IPS DF 6.9 (cell line): ENCODE data around the gene B4GALNT1.

ENCODE experiments used
- DNase-seq: peaks from one replicate; pipeline ENCODE4 v3.0.0-alpha.2; 2013; ENCODE audit warnings: low read depth, low spot score
- H3K27ac ChIP-seq: one replicate; pipeline ENCODE4 v1.5.1; 2013; ENCODE audit warnings: low read length, control low read depth
- H3K27me3 ChIP-seq: 2 replicates; pipeline ENCODE4 v1.6.1; 2013; ENCODE audit warnings: mild to moderate bottlenecking, low read length; ENCODE audit not compliant: control insufficient read depth, insufficient read depth
- H3K36me3 ChIP-seq: 2 replicates; pipeline ENCODE4 v1.6.1; 2013; ENCODE audit warnings: low read length; ENCODE audit not compliant: control insufficient read depth, insufficient read depth
- H3K4me1 ChIP-seq: 2 replicates; pipeline ENCODE4 v1.6.1; 2013; ENCODE audit warnings: low read length; ENCODE audit not compliant: control insufficient read depth, insufficient read depth
- H3K4me3 ChIP-seq: 2 replicates; pipeline ENCODE4 v1.5.1; 2013; ENCODE audit warnings: mild to moderate bottlenecking, low read length
- H3K9me3 ChIP-seq: 2 replicates; pipeline ENCODE4 v1.6.1; 2013; ENCODE audit warnings: low read length, inconsistent platforms; ENCODE audit not compliant: control insufficient read depth, insufficient read depth
- WGBS: extraction: QIAGEN DNeasy Blood & Tissue Kit; methylation state at CpG from one replicate; pipeline ENCODE4 v1.1.7; 2013; ENCODE audit warnings: mixed read lengths, missing lambda C conversion rate; ENCODE audit not compliant: insufficient read length, insufficient coverage; 5-methylcytosine and 5-hydroxymethylcytosine counted together

B4GALNT1 gene

GRCh38 chr12:57606821-57607220, 26.2 kb downstream of the B4GALNT1 start:
- no peak for DNase-seq
- no CpG with 5 or more reads among the region's 11 CpGs for WGBS
- no peaks in the 10 kb centered on the region; the same call in 1 of the 2 replicates for H3K27me3 ChIP-seq

GRCh38 chr12:57606399-57606798, 26.6 kb downstream of the B4GALNT1 start:
- peaks cover 3% of the 10 kb centered on the region; the same call in 1 of the 2 replicates for H3K36me3 ChIP-seq
- no peak overlapping the region for H3K27ac ChIP-seq
- H3K4me1 ChIP-seq = peaks cover 4% of the 10 kb centered on the region
- DNase-seq = no peak
- H3K9me3 ChIP-seq = no peaks in the 10 kb centered on the region
- no CpG with 5 or more reads among the region's 2 CpGs for WGBS
- no peaks in the 10 kb centered on the region; the same call in 1 of the 2 replicates for H3K27me3 ChIP-seq
- no peak overlapping the region for H3K4me3 ChIP-seq

More at GRCh38 chr12:57606821-57607220, 26.2 kb downstream of the B4GALNT1 start:
- no peak overlapping the region for H3K27ac ChIP-seq
- H3K36me3 ChIP-seq = peaks cover 2% of the 10 kb centered on the region; the same call in 1 of the 2 replicates
- H3K4me3 ChIP-seq = no peak overlapping the region
- peaks cover 4% of the 10 kb centered on the region for H3K4me1 ChIP-seq
- H3K9me3 ChIP-seq = no peaks in the 10 kb centered on the region

GRCh38 chr12:57605811-57606311, 27.1 kb downstream of the B4GALNT1 start:
- Histone ChIP-seq H3K4me3 (no peak overlapping the region), H3K36me3 (peaks cover 3% of the 10 kb centered on the region; the same call in 1 of the 2 replicates), H3K27me3 (no peaks in the 10 kb centered on the region; the same call in 1 of the 2 replicates), H3K27ac (no peak overlapping the region), H3K4me1 (peaks cover 4% of the 10 kb centered on the region), H3K9me3 (no peaks in the 10 kb centered on the region)
- WGBS = no CpG with 5 or more reads among the region's 4 CpGs
- DNase-seq = no peak

- no peaks in the 10 kb centered on the region for H3K9me3 ChIP-seq
These were observed 27.8 kb downstream of the B4GALNT1 start for GRCh38 chr12:57604992-57605810.

GRCh38 chr12:57604454-57604991, 28.5 kb downstream of the B4GALNT1 start, which contains the start of gene DTX3:
DTX3 (plus strand) TSS chr12:57604824; CDS start chr12:57606518, 1,694 bp downstream.
- DNase-seq = no peak
- no peak within 1 kb of the TSS for H3K27ac ChIP-seq

More at GRCh38 chr12:57604992-57605810, 27.8 kb downstream of the B4GALNT1 start:
- DNase-seq = no peak
- no peaks in the 10 kb centered on the region for H3K27me3 ChIP-seq
- H3K27ac ChIP-seq = no peak overlapping the region
- peak overlapping the region; percentile 86; the same call in 1 of the 2 replicates for H3K4me3 ChIP-seq
- peaks cover 4% of the 10 kb centered on the region for H3K4me1 ChIP-seq
- H3K36me3 ChIP-seq = peaks cover 6% of the 10 kb centered on the region; the same call in 1 of the 2 replicates
- no CpG with 5 or more reads among the region's 25 CpGs for WGBS

DNA sequence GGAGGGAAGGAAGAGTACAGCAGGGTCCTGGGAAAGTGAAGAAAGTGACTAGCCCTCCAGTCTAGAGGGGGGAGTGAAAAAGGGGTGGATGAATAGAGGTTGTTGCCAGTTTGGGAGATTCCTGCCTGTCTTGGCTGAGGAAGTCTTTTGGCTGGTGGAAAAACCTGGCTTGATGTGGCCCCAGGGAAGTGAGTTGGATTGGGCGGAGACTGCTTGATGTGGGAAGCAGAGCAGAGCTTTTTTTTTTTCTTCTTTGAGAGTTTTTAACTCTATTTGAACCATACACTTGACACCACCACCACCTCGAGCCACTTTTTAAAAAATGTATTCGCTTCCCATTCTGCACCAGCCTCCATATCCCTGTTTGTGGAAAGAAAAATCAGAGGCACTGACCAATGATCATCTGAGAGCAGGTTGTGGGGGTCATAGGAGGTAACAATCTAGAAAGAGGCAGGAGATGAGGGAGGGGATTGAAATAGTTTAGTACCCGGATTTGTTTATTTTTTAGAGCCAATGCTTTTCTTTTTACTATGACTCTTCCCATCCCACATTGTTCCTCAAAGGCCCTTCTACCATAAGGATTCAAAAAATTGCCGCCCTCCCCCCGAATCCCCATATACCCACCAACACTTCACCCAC, 29.1 kb downstream of the B4GALNT1 start:
- Histone ChIP-seq H3K36me3 (peaks cover 6% of the 10 kb centered on the region; the same call in 1 of the 2 replicates), H3K27me3 (no peaks in the 10 kb centered on the region), H3K9me3 (no peaks in the 10 kb centered on the region), H3K4me1 (peaks cover 4% of the 10 kb centered on the region), H3K27ac (no peak overlapping the region), H3K4me3 (peak overlapping the region; percentile 86; the same call in 1 of the 2 replicates)
- WGBS = no CpG with 5 or more reads among the region's 6 CpGs
- DNase-seq = no peak

More at GRCh38 chr12:57604454-57604991, 28.5 kb downstream of the B4GALNT1 start, which contains the start of gene DTX3:
- Histone ChIP-seq H3K36me3 (peaks cover 6% of the 10 kb centered on the region; the same call in 1 of the 2 replicates), H3K4me3 (peak within 1 kb of the TSS; percentile 86; the same call in 1 of the 2 replicates), H3K9me3 (no peaks in the 10 kb centered on the region), H3K4me1 (peaks cover 4% of the 10 kb centered on the region), H3K27me3 (no peaks in the 10 kb centered on the region)
- whole genome bisulfite sequencing = no CpG with 5 or more reads among the region's 36 CpGs

DNA sequence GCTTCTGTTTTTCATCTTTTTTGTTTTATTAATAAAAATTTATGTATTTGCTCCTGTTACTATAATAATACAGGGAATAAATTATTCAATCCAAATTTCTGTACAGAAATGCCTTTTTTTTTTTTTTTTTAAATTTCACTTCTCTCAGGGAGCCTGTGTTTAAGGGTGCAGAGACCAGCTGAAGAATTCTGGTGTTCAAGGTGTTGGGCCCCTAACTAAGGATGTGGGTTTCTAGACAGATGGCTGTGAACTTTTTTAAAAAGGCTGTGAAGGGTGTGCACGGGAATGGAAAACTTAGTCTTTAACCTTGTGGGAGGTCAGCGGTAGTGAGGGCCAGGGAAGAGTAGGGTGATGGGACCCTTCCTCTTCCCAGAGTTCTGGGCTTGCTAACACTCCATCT, 29.7 kb downstream of the B4GALNT1 start:
- Histone ChIP-seq H3K27me3 (no peaks in the 10 kb centered on the region), H3K4me1 (peaks cover 1% of the 10 kb centered on the region; the same call in 1 of the 2 replicates), H3K4me3 (no peak overlapping the region), H3K36me3 (peaks cover 6% of the 10 kb centered on the region; the same call in 1 of the 2 replicates), H3K9me3 (no peaks in the 10 kb centered on the region), H3K27ac (no peak overlapping the region)
- DNase-seq = no peak
- WGBS = no CpG with 5 or more reads among the region's 2 CpGs

DNA sequence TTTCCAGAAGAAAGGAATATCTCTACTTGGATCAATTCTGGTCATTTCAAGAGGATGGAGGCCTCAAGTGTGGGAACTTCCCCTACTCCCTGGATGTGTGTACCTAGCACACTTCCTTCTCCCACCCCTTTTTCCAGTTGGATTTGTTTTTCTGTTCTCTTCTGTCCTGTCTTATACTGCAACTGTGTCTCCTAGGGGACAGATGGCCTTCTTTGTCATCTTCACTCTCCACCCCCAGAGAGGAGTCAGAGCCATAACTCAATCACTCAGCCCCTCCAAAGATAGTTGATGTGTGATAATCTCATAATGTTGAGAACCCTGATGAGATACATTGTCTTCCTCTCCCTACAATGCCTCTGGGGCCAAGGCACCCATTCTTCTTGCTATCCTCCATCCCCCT, 30.5 kb downstream of the B4GALNT1 start:
- Histone ChIP-seq H3K36me3 (peaks cover 6% of the 10 kb centered on the region; the same call in 1 of the 2 replicates), H3K27me3 (no peaks in the 10 kb centered on the region), H3K27ac (no peak overlapping the region), H3K4me1 (peaks cover 1% of the 10 kb centered on the region; the same call in 1 of the 2 replicates), H3K9me3 (no peaks in the 10 kb centered on the region), H3K4me3 (no peak overlapping the region)
- no peak for DNase-seq

GRCh38 chr12:57600395-57600794, 32.6 kb downstream of the B4GALNT1 start:
- H3K9me3 ChIP-seq = no peaks in the 10 kb centered on the region
- no peaks in the 10 kb centered on the region for H3K27me3 ChIP-seq
- H3K4me1 ChIP-seq = peaks cover 1% of the 10 kb centered on the region; the same call in 1 of the 2 replicates
- WGBS = no CpG with 5 or more reads among the region's 2 CpGs
- no peak overlapping the region for H3K27ac ChIP-seq
- peaks cover 6% of the 10 kb centered on the region; the same call in 1 of the 2 replicates for H3K36me3 ChIP-seq
- no peak overlapping the region for H3K4me3 ChIP-seq
- no peak for DNase-seq

DNA sequence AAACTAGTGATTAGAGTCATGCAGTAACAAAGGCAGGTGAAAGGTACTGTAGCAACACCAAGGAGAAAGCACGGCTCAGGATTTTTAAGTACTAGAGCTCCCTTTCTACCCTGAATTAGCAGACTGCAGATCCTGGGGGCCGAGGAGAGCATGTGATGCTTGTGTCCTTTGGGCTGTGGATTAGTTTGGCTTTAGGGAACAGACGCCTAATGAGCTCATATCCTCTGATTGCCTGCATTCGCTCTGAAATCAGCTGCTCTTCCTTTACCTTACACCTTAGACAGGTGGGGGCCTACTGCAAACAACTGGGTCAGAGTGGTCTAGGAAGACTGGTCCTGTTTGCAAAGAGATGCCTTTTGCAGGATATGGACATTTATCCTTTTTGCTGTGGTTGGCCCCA, 39.8 kb downstream of the B4GALNT1 start:
- DNase-seq = no peak
- no CpG with 5 or more reads among the region's 4 CpGs for WGBS
- Histone ChIP-seq H3K27ac (no peak overlapping the region), H3K4me1 (peaks cover 2% of the 10 kb centered on the region), H3K36me3 (no peaks in the 10 kb centered on the region), H3K4me3 (no peak overlapping the region), H3K9me3 (no peaks in the 10 kb centered on the region), H3K27me3 (no peaks in the 10 kb centered on the region)
